Measurements from ENCODE around the gene EMX1. TPM values are rescaled to one million over a fixed set of nuclear protein-coding genes. Genes with fewer than 3 reads are reported as not detected.
"Not testable (repeated sequence)": the region's sequence is repeated elsewhere in the genome, so short reads cannot be mapped to it uniquely, and the experiment has no call there.

The EMX1 gene
- total RNA-seq, 1 donor from 2014 or later = not detected

- no peak for DNase-seq (ENCODE audit: low spot score)
- no peak for ATAC-seq
- intact Hi-C loops (cut with DNase I) = no loop called here
Observed at GRCh38 chr2:72897785-72898584, 19.3 kb upstream of the EMX1 start.

- no peak for DNase-seq (ENCODE audit: low spot score)
- intact Hi-C loops (cut with DNase I) = no loop called here
- ATAC-seq = no peak
Observed at GRCh38 chr2:72898585-72898906, 18.8 kb upstream of the EMX1 start.

GRCh38 chr2:72900191-72900825, 17.0 kb upstream of the EMX1 start:
- intact Hi-C loops (cut with DNase I) = no loop called here
- no peak for ATAC-seq
- no peak for DNase-seq (ENCODE audit: low spot score)

DNA sequence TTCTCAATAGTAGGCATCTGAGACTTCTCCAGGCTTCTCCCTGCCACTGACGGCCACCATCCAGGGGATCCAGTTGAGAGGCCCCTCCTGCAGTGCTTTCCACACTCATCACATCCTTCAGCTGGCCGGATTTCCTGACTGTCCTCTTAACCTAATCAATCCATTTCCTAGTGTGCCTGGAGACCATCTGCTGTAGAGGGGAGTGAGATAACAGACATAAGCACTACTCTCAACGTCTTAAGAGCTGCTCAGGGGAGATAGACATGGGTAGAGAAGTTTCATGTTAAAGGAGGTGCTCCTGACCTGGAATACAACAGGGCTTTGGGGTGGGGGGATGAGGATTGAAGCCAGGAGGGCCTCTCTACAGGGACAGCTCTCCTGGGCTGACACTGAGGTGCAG, 15.9 kb upstream of the EMX1 start:
- intact Hi-C loops (cut with DNase I) = no loop called here
- no peak for ATAC-seq
- DNase-seq (ENCODE audit: low spot score) = no peak

GRCh38 chr2:72907369-72907768, 9.9 kb upstream of the EMX1 start:
- ATAC-seq; DNase-seq (ENCODE audit: low spot score); intact Hi-C loops (cut with DNase I): not testable (repeated sequence)

GRCh38 chr2:72908741-72909140, 8.6 kb upstream of the EMX1 start:
- DNase-seq (ENCODE audit: low spot score) (no peak), ATAC-seq (no peak)
- intact Hi-C loops (cut with DNase I) = no loop called here

- no peak for ATAC-seq
- intact Hi-C loops (cut with DNase I) = no loop called here
- no peak for DNase-seq (ENCODE audit: low spot score)
Observed at GRCh38 chr2:72911256-72911655, 6.1 kb upstream of the EMX1 start.

GRCh38 chr2:72913486-72914205, 3.7 kb upstream of the EMX1 start:
- ATAC-seq = no peak
- intact Hi-C loops (cut with DNase I) = no loop called here
- DNase-seq (ENCODE audit: low spot score) = no peak

DNA sequence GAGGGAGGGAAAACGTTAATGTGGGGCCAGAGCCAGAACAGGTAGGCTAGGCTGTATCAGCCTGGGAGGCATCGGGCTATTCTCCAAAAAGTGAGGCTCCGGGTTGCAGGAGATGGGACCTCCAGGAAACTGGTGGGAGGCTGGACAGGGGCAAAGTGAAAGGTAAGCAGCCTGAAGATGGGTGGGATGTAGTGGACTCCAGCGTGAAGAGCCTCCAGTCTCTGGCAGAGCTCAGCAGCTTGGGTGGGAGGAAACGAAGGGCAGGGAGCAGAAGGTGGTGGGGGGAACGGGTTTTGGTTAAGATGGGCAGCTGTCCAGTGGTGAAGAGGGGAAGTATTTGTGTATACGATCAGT, 3.1 kb upstream of the EMX1 start:
- DNase-seq (ENCODE audit: low spot score) = no peak
- no peak for ATAC-seq
- intact Hi-C loops (cut with DNase I) = no loop called here

DNA sequence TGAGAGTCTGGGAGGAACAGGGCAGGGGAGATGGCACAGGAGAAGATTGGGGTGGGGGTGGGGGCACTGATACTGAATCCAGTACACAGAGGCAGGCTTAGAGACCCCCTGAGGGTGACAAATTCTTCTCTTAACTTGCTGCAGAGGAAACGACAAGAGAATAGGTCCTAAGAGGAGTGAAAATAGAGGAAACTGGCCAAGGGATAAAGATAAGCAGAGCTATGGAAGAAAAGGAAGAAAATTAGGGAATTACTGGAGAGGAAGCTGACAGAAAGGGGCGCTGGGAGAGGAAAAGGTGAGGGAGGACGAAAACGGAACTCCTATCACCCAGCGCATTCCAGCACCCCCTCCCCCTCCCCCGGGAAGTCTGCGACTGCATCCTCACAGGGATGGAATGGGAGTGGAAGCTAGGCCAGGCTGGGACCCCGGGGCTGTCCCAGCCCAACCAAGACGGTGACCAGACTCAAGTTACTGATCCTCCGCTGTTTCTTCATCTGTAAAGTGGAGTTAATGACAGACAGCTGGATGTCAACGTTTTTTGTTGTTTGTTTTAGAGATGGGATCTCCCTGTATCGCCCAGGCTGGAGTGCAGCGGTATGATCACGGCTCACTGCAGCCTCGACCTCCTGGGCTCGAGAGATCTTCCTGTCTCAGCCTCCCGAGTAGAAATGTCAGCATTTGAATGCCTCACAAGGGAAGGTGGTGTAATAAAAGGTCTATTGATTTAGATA, 2.6 kb upstream of the EMX1 start:
- DNase-seq (ENCODE audit: low spot score) = no peak
- intact Hi-C loops (cut with DNase I) = no loop called here
- no peak for ATAC-seq

DNA sequence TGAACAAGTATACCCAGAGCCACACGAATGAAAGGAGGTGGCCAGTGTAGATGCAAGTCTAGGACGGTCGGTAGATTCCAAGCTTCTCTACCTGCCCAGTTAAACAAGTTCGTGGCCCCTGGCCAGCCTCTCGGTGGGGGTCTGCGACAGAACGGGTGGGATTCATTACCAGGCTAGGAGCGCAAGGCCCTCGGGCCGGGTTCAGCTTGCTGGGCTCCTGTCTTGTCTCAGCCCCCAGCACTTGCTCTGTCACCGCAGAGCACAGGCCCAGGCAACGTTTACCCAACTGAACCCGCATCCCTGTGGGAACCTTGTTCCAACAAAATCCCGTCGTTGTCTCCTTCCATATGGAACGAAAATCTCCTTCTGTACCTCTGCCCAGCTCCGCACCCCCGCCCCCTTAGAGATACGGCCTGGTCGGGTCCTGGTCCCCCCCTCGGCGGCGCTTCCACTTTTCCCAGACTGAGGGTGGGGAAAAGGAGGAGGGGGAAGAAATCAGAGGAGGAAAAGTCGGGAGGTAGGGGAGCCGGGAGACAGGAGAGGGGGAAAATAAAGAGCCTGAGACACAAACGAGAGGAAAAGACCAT, 1.9 kb upstream of the EMX1 start:
- intact Hi-C loops (cut with DNase I) = no loop called here
- ATAC-seq (no peak), DNase-seq (ENCODE audit: low spot score) (no peak)

DNA sequence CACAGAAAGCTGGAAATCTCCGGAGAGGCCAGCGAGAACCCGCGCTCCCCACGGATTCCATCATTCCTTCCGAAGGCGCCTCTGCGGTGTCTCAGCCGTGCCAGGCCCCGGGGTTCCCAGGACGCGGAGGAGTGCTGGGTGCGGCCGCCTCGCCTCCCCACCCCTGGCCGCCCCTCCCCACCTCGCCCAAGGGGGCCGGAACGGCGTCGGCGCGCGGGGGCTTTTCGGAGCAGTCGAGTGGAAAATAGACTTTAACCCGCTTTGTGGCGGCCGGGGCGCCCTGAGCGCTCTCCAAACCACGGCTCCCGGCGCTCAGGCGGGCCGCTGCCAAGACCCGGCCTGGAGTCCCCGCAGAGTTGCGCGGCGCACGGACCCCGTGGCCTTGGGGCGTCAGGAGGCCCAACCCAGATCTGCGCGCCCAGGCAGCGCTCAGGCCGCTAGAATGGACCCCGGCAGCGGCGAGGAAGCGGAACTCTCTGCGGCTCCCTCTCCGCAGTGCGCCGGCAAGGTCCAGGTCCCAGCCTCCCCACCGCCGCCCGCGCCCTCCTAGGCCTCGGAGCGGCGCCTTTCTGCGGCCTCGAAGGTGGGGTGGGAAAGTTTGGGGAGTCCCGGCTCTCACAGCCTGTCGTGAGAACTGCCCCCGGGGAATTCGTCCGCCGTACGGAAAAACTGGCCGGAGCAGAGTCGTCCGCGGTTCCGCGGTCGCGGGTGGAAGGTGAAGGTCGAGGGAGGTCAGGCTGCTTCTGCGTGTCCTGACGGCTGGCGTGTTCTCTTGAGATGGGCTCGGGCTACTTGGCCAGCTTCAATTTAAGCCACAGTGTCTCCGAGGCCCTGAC, 1.2 kb upstream of the EMX1 start:
- DNase-seq (ENCODE audit: low spot score) (no peak), ATAC-seq (peak; percentile 35)
- intact Hi-C loops (cut with DNase I) = no loop called here

DNA sequence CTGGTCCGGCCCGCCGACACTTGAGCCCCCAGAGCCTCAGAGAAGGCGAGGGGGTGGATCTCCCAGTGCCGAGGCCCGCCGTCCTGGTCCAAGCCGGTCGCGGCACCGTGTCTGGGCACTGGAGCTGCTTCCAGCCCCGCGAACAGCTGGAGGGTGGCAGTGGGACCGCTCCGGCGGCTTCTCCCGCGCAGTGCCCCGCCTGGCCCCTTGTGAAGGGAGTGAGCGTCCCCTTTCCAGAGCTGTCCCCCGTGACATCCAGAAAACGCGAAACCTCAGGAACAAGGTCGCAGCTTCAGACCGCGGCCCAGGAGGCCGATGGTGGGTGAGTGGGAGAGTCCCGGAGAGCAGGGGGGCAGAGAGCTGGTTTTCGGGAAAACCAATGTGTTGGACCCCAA, 579 bp upstream of the EMX1 start:
- DNase-seq (ENCODE audit: low spot score) = no peak
- intact Hi-C loops (cut with DNase I) = no loop called here
- ATAC-seq = peak; percentile 20

GRCh38 chr2:72917877-72918553, 696 bp downstream of the EMX1 start:
- DNase-seq (ENCODE audit: low spot score) (no peak), ATAC-seq (no peak)

GRCh38 chr2:72919414-72920317, 2.3 kb downstream of the EMX1 start:
- ATAC-seq (no peak), DNase-seq (ENCODE audit: low spot score) (no peak)
- intact Hi-C loops (cut with DNase I) = no loop called here

More at GRCh38 chr2:72917877-72918553, 696 bp downstream of the EMX1 start:
- intact Hi-C loops (cut with DNase I) = no loop called here

- no peak for ATAC-seq
- intact Hi-C loops (cut with DNase I) = no loop called here
- DNase-seq (ENCODE audit: low spot score) = no peak
Observed at GRCh38 chr2:72920318-72921087, 3.2 kb downstream of the EMX1 start.

Measured in sciatic nerve (tissue), 2 donors.